Naive B cell (primary cell): ENCODE results near the gene NFXL1. TPM values are rescaled to one million over a fixed set of nuclear protein-coding genes. Genes with fewer than 3 reads are reported as not detected.

ENCODE experiments used
- ATAC-seq, 2 donors: fragments of 150-1000 bp; cut with Tn5 transposase; 2 replicates each; pipeline ENCODE4 v1.10.0; 2021; ENCODE audit warnings: low read depth in 2 of 2, mild to moderate bottlenecking in 2 of 2, moderate library complexity in 2 of 2
- DNase-seq: peaks from one replicate; pipeline ENCODE4 v3.0.0; 2022
- H3K27ac Mint-ChIP-seq, 6 donors: one replicate each; pipeline ENCODE4 v1.8.0; 2020 to 2022; ENCODE audit warnings: mild to moderate bottlenecking in 6 of 6, mixed read lengths in 6 of 6, moderate library complexity in 5 of 6, inconsistent platforms in 2 of 6
- H3K27me3 Mint-ChIP-seq, 3 donors: one replicate each; pipeline ENCODE4 v1.8.0; 2021 to 2022; ENCODE audit warnings: mixed read lengths in 3 of 3, mild to moderate bottlenecking in 1 of 3
- H3K36me3 Mint-ChIP-seq, 2 donors: one replicate each; pipeline ENCODE4 v1.8.0; 2020 to 2022; ENCODE audit warnings: mixed read lengths in 2 of 2, inconsistent platforms in 1 of 2, mild to moderate bottlenecking in 1 of 2
- H3K4me1 Mint-ChIP-seq, 3 donors: one replicate each; pipeline ENCODE4 v1.8.0; 2020 to 2022; ENCODE audit warnings: mixed read lengths in 3 of 3, inconsistent platforms in 1 of 3, mild to moderate bottlenecking in 1 of 3, moderate library complexity in 1 of 3
- H3K4me3 Mint-ChIP-seq, 8 donors: one replicate each; pipeline ENCODE4 v1.8.0; 2020 to 2022; ENCODE audit warnings: mild to moderate bottlenecking in 8 of 8, mixed read lengths in 8 of 8, moderate library complexity in 8 of 8, inconsistent platforms in 2 of 8
- H3K9me3 Mint-ChIP-seq, 7 donors: one replicate each; pipeline ENCODE4 v1.8.0; 2020 to 2022; ENCODE audit warnings: mixed read lengths in 7 of 7, mild to moderate bottlenecking in 5 of 7, inconsistent platforms in 2 of 7, moderate library complexity in 1 of 7
- polyA plus RNA-seq, 6 donors: library from polyadenylated mRNA; unstranded; fragments of 300-500 nt; fragmentation: Illumina TruSeq; gene quantifications; one replicate each; pipeline ENCODE4 v1.2.3, GENCODE V29; 2021; ENCODE audit warnings: low read depth in 6 of 6

Gene NFXL1
- polyA plus RNA-seq, 6 donors from 2014 or later, result 0.45 to 9.8 (median 7.3) TPM

- peaks cover 0 to 6% (median 3%) of the 10 kb centered on the region in 7 donors for H3K9me3 Mint-ChIP-seq
- H3K4me1 Mint-ChIP-seq, result peaks cover 0 to 4% (median 0%) of the 10 kb centered on the region in 3 donors
- no peak overlapping the region for H3K4me3 Mint-ChIP-seq
- ATAC-seq, result no peak
- H3K27ac Mint-ChIP-seq, result no peak overlapping the region
- DNase-seq, result no peak
- H3K27me3 Mint-ChIP-seq, result no peaks in the 10 kb centered on the region
- peaks cover 46 to 56% of the 10 kb centered on the region in 2 donors for H3K36me3 Mint-ChIP-seq
These were observed 40.4 kb downstream of the NFXL1 start for GRCh38 chr4:47873877-47874541.

DNA sequence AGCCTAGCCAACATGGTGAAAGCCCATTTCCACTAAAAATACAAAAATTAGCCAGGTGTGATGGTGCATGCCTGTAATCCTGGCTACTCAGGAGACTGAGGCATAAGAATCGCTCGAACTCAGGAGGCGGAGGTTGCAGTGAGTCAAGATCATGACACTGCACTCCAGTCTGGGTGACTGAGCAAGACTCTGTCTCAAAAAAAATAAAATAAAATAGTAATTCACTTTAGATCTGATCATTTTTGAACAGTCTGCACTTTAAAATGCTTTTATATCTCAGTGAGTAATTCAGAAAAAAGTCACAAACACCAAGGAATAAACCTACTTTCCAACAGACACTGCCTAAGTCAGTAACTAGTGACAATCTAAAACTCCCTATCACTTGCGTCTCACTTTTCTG, 50.9 kb downstream of the NFXL1 start:
- Mint-ChIP-seq H3K36me3 (peaks cover 16 to 21% of the 10 kb centered on the region in 2 donors), H3K9me3 (peaks cover 0 to 10% (median 3%) of the 10 kb centered on the region in 7 donors), H3K27ac (no peak overlapping the region), H3K4me1 (no peaks in the 10 kb centered on the region), H3K27me3 (no peaks in the 10 kb centered on the region), H3K4me3 (no peak overlapping the region)
- no peak for ATAC-seq
- DNase-seq, result no peak

GRCh38 chr4:47862297-47862696, 52.1 kb downstream of the NFXL1 start:
- Mint-ChIP-seq H3K27ac (no peak overlapping the region), H3K36me3 (peaks cover 7 to 13% of the 10 kb centered on the region in 2 donors), H3K9me3 (peaks cover 0 to 5% (median 0%) of the 10 kb centered on the region in 7 donors), H3K27me3 (no peaks in the 10 kb centered on the region), H3K4me3 (no peak overlapping the region), H3K4me1 (peaks cover 0 to 4% (median 0%) of the 10 kb centered on the region in 3 donors)
- DNase-seq, result no peak
- ATAC-seq, result no peak

DNA sequence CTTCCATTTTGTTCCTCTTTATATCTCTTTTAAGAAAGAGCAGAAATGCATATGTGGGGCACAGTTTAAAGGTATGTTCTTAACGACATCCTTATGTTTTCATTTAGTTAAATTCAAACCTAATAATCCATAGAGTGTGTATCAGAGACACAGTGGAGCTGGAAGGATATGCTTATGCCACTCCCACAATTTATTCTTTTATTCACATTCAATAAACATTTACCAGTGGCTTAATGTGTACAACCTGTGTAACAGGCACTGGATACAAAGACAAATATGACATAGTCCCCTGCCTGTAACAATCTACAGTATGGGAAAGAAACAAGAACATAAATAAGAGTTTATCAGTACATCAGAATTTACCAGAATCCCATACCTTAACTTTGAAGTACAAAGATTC, 54.1 kb downstream of the NFXL1 start:
- ATAC-seq, result no peak
- H3K27ac Mint-ChIP-seq, result no peak overlapping the region
- H3K4me1 Mint-ChIP-seq, result peaks cover 0 to 4% (median 0%) of the 10 kb centered on the region in 3 donors
- no peaks in the 10 kb centered on the region for H3K36me3 Mint-ChIP-seq
- DNase-seq, result no peak
- no peaks in the 10 kb centered on the region for H3K27me3 Mint-ChIP-seq
- H3K4me3 Mint-ChIP-seq, result no peak overlapping the region
- H3K9me3 Mint-ChIP-seq, result no peaks in the 10 kb centered on the region

GRCh38 chr4:47858006-47858405, 56.4 kb downstream of the NFXL1 start:
- peaks cover 0 to 4% (median 0%) of the 10 kb centered on the region in 3 donors for H3K4me1 Mint-ChIP-seq
- H3K27ac Mint-ChIP-seq, result no peak overlapping the region
- no peaks in the 10 kb centered on the region for H3K9me3 Mint-ChIP-seq
- DNase-seq, result no peak
- no peak for ATAC-seq
- H3K36me3 Mint-ChIP-seq, result peaks cover 0 to 12% of the 10 kb centered on the region in 2 donors
- H3K27me3 Mint-ChIP-seq, result no peaks in the 10 kb centered on the region
- H3K4me3 Mint-ChIP-seq, result no peak overlapping the region

DNA sequence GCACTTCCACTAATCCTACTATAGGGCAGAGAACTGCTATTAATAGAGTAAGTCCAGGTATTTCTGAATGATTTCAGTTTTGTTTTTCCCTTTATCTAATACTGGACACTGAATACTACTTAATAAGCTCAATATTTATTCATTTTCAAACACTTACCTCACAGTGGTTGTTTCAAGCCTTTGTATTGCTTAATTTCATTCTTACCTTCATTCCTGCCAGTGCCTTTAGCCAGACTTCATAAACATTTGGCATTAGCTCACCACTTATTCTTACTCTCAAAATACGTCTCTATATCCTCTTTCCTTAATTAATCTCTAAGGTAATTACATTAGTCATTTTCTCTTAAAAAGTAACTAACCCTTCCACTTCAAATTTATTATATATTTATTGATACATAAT, 57.7 kb downstream of the NFXL1 start:
- no peak for ATAC-seq
- Mint-ChIP-seq H3K36me3 (peaks cover 0 to 14% of the 10 kb centered on the region in 2 donors), H3K4me1 (peaks cover 0 to 4% (median 0%) of the 10 kb centered on the region in 3 donors)

GRCh38 chr4:47855350-47855749, 59.0 kb downstream of the NFXL1 start:
- no peak for ATAC-seq
- H3K9me3 Mint-ChIP-seq, result no peaks in the 10 kb centered on the region
- no peak overlapping the region for H3K27ac Mint-ChIP-seq
- no peaks in the 10 kb centered on the region for H3K27me3 Mint-ChIP-seq
- H3K4me3 Mint-ChIP-seq, result no peak overlapping the region
- DNase-seq, result no peak
- H3K36me3 Mint-ChIP-seq, result peaks cover 0 to 24% of the 10 kb centered on the region in 2 donors
- peaks cover 0 to 4% (median 0%) of the 10 kb centered on the region in 3 donors for H3K4me1 Mint-ChIP-seq

More for the DNA sequence above, 57.7 kb downstream of the NFXL1 start:
- Mint-ChIP-seq H3K27me3 (no peaks in the 10 kb centered on the region), H3K27ac (no peak overlapping the region), H3K9me3 (no peaks in the 10 kb centered on the region), H3K4me3 (no peak overlapping the region)
- no peak for DNase-seq

- DNase-seq, result no peak
- Mint-ChIP-seq H3K27ac (no peak overlapping the region), H3K4me3 (no peak overlapping the region), H3K9me3 (no peaks in the 10 kb centered on the region), H3K36me3 (peaks cover 10 to 34% of the 10 kb centered on the region in 2 donors), H3K4me1 (no peaks in the 10 kb centered on the region), H3K27me3 (no peaks in the 10 kb centered on the region)
- no peak for ATAC-seq
These were observed 62.2 kb downstream of the NFXL1 start for GRCh38 chr4:47852136-47852535.

DNA sequence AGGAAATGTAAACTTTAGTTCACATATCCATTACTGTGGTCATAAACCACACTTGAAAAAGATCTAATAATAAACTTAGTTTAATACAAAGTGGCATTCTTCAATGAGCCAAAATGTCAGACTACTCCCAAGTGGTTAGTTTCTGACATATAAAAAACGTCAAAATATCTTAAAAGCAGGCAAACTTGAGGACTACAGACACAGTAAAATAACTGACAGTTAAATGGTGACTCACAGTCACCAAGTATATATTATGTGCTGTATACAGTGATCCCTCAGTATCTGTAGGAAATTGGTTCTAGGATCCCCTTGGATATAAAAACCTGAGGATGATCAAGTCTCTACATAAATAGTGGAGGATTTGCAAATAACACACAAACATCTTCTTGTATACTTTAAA, 64.9 kb downstream of the NFXL1 start:
- H3K27ac Mint-ChIP-seq, result no peak overlapping the region
- DNase-seq, result no peak
- no peak overlapping the region for H3K4me3 Mint-ChIP-seq
- ATAC-seq, result no peak
- no peaks in the 10 kb centered on the region for H3K27me3 Mint-ChIP-seq
- peaks cover 0 to 6% (median 0%) of the 10 kb centered on the region in 7 donors for H3K9me3 Mint-ChIP-seq
- H3K36me3 Mint-ChIP-seq, result peaks cover 10 to 34% of the 10 kb centered on the region in 2 donors
- no peaks in the 10 kb centered on the region for H3K4me1 Mint-ChIP-seq

GRCh38 chr4:47848041-47848440, 66.3 kb downstream of the NFXL1 start:
- no peaks in the 10 kb centered on the region for H3K27me3 Mint-ChIP-seq
- H3K27ac Mint-ChIP-seq, result no peak overlapping the region
- no peak for ATAC-seq
- H3K36me3 Mint-ChIP-seq, result peaks cover 20 to 33% of the 10 kb centered on the region in 2 donors
- H3K4me1 Mint-ChIP-seq, result no peaks in the 10 kb centered on the region
- no peak overlapping the region for H3K4me3 Mint-ChIP-seq
- peaks cover 0 to 6% (median 0%) of the 10 kb centered on the region in 7 donors for H3K9me3 Mint-ChIP-seq
- no peak for DNase-seq

DNA sequence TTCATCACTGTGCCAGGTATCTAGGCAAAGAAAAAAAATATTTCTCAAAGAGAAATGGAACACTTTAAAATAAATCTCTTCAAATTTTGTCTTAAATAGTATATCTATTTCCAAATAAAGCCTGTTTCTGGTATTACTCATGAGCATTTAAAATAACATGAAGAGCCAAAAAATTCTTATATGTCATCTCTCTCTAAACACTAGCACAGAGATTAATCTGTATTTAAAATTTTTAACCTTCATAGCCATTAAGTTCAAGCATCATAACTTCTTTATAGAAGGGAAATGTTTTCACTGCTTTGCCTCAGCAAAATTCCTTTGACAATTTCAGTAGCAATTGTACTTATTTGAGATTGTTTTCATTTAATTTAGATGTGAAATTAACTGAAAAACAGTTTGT, 71.4 kb downstream of the NFXL1 start:
- ATAC-seq (no peak), DNase-seq (no peak)
- no peaks in the 10 kb centered on the region for H3K27me3 Mint-ChIP-seq
- peaks cover 2 to 9% (median 2%) of the 10 kb centered on the region in 3 donors for H3K4me1 Mint-ChIP-seq
- H3K36me3 Mint-ChIP-seq, result peaks cover 13 to 17% of the 10 kb centered on the region in 2 donors
- peaks cover 0 to 6% (median 0%) of the 10 kb centered on the region in 7 donors for H3K9me3 Mint-ChIP-seq
- H3K4me3 Mint-ChIP-seq, result no peak overlapping the region
- no peak overlapping the region for H3K27ac Mint-ChIP-seq

- DNase-seq, result no peak
- peaks cover 0 to 19% (median 14%) of the 10 kb centered on the region in 3 donors for H3K27me3 Mint-ChIP-seq
- H3K4me3 Mint-ChIP-seq, result no peak overlapping the region
- peak overlapping the region in 3 of 6 donors; percentile 8 to 74 (median 29) for H3K27ac Mint-ChIP-seq
- peaks cover 10% of the 10 kb centered on the region in 2 donors for H3K36me3 Mint-ChIP-seq
- H3K9me3 Mint-ChIP-seq, result no peaks in the 10 kb centered on the region
- ATAC-seq, result no peak
- H3K4me1 Mint-ChIP-seq, result peaks cover 15 to 31% (median 23%) of the 10 kb centered on the region in 3 donors
These were observed 74.1 kb downstream of the NFXL1 start for GRCh38 chr4:47840291-47840690.

DNA sequence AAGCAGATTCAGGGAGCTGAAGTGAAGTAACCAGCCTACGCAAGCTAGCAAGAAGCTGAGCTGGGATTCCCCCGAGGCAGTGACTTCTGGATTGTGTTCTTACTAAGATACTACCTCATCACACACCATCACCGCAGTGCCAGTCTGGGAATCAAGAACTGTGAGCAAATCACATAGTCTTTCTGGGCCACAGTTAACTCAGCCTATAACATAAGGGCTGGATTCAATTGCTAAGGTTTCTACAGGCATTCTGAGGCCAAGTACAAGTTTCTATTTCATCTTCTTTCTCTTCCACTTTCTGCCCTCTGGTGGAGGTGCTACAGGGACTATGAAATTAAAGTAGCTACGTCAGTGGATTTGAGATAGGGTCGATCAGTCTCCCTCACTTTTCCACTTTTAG, 75.1 kb downstream of the NFXL1 start:
- Mint-ChIP-seq H3K9me3 (no peaks in the 10 kb centered on the region), H3K4me1 (peaks cover 15 to 32% (median 23%) of the 10 kb centered on the region in 3 donors), H3K36me3 (peaks cover 9 to 10% of the 10 kb centered on the region in 2 donors), H3K4me3 (peak overlapping the region in 2 of 8 donors; percentile 11 to 85), H3K27me3 (peaks cover 1 to 27% (median 22%) of the 10 kb centered on the region in 3 donors), H3K27ac (peak overlapping the region in 1 of 6 donors; percentile 32)
- DNase-seq, result no peak
- ATAC-seq, result peak; percentile 16 to 47

GRCh38 chr4:47838445-47838844, 75.9 kb downstream of the NFXL1 start:
- peaks cover 0 to 2% (median 0%) of the 10 kb centered on the region in 7 donors for H3K9me3 Mint-ChIP-seq
- peaks cover under 1 to 2% of the 10 kb centered on the region in 2 donors for H3K36me3 Mint-ChIP-seq
- no peak for ATAC-seq
- peak overlapping the region in 6 of 8 donors; percentile 29 to 92 (median 84) for H3K4me3 Mint-ChIP-seq
- H3K27ac Mint-ChIP-seq, result peak overlapping the region in 1 of 6 donors; percentile 13
- no peak for DNase-seq
- H3K4me1 Mint-ChIP-seq, result peaks cover 15 to 32% (median 23%) of the 10 kb centered on the region in 3 donors
- H3K27me3 Mint-ChIP-seq, result peaks cover 8 to 35% (median 29%) of the 10 kb centered on the region in 3 donors
